ENCODE results near the gene BCR. TPM values are rescaled to one million over a fixed set of nuclear protein-coding genes. Genes with fewer than 3 reads are reported as not detected.
"Not testable (repeated sequence)": the region's sequence is repeated elsewhere in the genome, so short reads cannot be mapped to it uniquely, and the experiment has no call there.

BCR gene
- 20.9 TPM for polyA plus RNA-seq (2013, experiment 1 of 2; ENCODE audit: insufficient read length)
- polyA plus RNA-seq (2013, experiment 2 of 2; ENCODE audit: insufficient read length), result 18.5 TPM

GRCh38 chr22:23180301-23180892 lies at the start of gene BCR:
Gene BCR, plus strand, starts transcription at chr22:23180509. Its CDS starts 452 bp downstream, at chr22:23180961.
- peak; percentile 69 for DNase-seq

- no peak for DNase-seq
Observed at GRCh38 chr22:23130697-23131096, 49.6 kb upstream of the BCR start.

- DNase-seq, result no peak
Observed at GRCh38 chr22:23131931-23132330, 48.4 kb upstream of the BCR start.

- DNase-seq, result no peak
Observed at GRCh38 chr22:23132376-23133091, 47.8 kb upstream of the BCR start.

GRCh38 chr22:23133922-23134321 lies 46.4 kb upstream of the BCR start:
- DNase-seq, result no peak

- not testable (repeated sequence) for DNase-seq
Observed at GRCh38 chr22:23136991-23137390, 43.3 kb upstream of the BCR start.

- no peak for DNase-seq
Observed at GRCh38 chr22:23137468-23137867, 42.8 kb upstream of the BCR start.

GRCh38 chr22:23137905-23138561 lies 42.3 kb upstream of the BCR start:
- DNase-seq, result peak; percentile 34

- DNase-seq, result no peak
Observed at GRCh38 chr22:23138584-23139435, 41.5 kb upstream of the BCR start.

GRCh38 chr22:23140385-23140784 lies 39.9 kb upstream of the BCR start:
- no peak for DNase-seq

GRCh38 chr22:23142546-23143105 lies 37.7 kb upstream of the BCR start:
- DNase-seq, result no peak

- no peak for DNase-seq
Observed at GRCh38 chr22:23143119-23143518, 37.2 kb upstream of the BCR start.

GRCh38 chr22:23144432-23144831 lies 35.9 kb upstream of the BCR start:
- no peak for DNase-seq

GRCh38 chr22:23144932-23145877 lies 35.1 kb upstream of the BCR start, which contains the start of gene RAB36:
Gene RAB36, plus strand, starts transcription at chr22:23145477. Its CDS starts 1,140 bp downstream, at chr22:23146617.
- peak; percentile 96 for DNase-seq

- DNase-seq, result no peak
Observed at GRCh38 chr22:23145878-23146470, 34.3 kb upstream of the BCR start.

- no peak for DNase-seq
Observed at GRCh38 chr22:23146478-23147205, 33.7 kb upstream of the BCR start.

- peak; percentile 9 for DNase-seq
Observed at GRCh38 chr22:23147617-23148387, 32.5 kb upstream of the BCR start.

- DNase-seq, result no peak
Observed at GRCh38 chr22:23149743-23150238, 30.5 kb upstream of the BCR start.

GRCh38 chr22:23150762-23151161 lies 29.5 kb upstream of the BCR start:
- no peak for DNase-seq

Data from fibroblast of skin of scalp (primary cell).